IMR-90 (cell line): ENCODE data around the gene NUP37. TPM values are rescaled to one million over a fixed set of nuclear protein-coding genes. Genes with fewer than 3 reads are reported as not detected.
"Not testable (repeated sequence)": the region's sequence is repeated elsewhere in the genome, so short reads cannot be mapped to it uniquely, and the experiment has no call there.

Experiments
- ATAC-seq: fragments of 200-7000 bp; cut with Tn5 transposase; 2 replicates; pipeline ENCODE4 v1.9.1; 2020; ENCODE audit warnings: low read depth, mild to moderate bottlenecking, moderate library complexity
- BruUV-seq: library from RNA; stranded (reverse); fragments of 400-500 nt; replicated peaks from 2 replicates; lab custom pipeline; 2021; lab: Mats Ljungman, UMichigan
- CTCF ChIA-PET: fragments of 300-600 bp; formaldehyde crosslinking; extraction: SDS; loops from one replicate; lab custom pipeline; 2021; ENCODE audit warnings: antibody characterized with exemption; lab: Yijun Ruan, JAX
- POLR2A ChIA-PET: fragments of 300-600 bp; sonication (Branson Sonifier 250); formaldehyde crosslinking; loops from one replicate; lab custom pipeline; 2022; ENCODE audit warnings: antibody characterized with exemption; ENCODE audit not compliant: unreplicated experiment; lab: Charles Lee
- DNase-seq: peaks from one replicate; pipeline ENCODE4 v3.0.0; 2013
- H2AFZ ChIP-seq: replicated peaks from 2 replicates; pipeline ENCODE3; 2013; ENCODE audit warnings: low read length, mild to moderate bottlenecking; ENCODE audit not compliant: poor library complexity
- H2AK5ac ChIP-seq: 2 replicates; pipeline ENCODE4 v1.6.1; 2013; ENCODE audit warnings: low read depth, low read length, inconsistent platforms
- H2AK9ac ChIP-seq: replicated peaks from 2 replicates; pipeline ENCODE3; 2013; ENCODE audit warnings: mild to moderate bottlenecking, low read depth, low read length, moderate library complexity; ENCODE audit not compliant: poor library complexity
- H2BK120ac ChIP-seq: 2 replicates; pipeline ENCODE4 v1.6.1; 2013; ENCODE audit warnings: low read depth, low read length, inconsistent platforms
- H2BK15ac ChIP-seq: 3 replicates; pipeline ENCODE4 v1.6.1; 2013; ENCODE audit warnings: low read depth, low read length, inconsistent platforms
- H2BK20ac ChIP-seq: 2 replicates; pipeline ENCODE4 v1.6.1; 2013; ENCODE audit warnings: low read depth, mild to moderate bottlenecking, inconsistent platforms, low read length, moderate library complexity
- H2BK5ac ChIP-seq: 2 replicates; pipeline ENCODE4 v1.6.1; 2013; ENCODE audit warnings: mild to moderate bottlenecking, low read depth, low read length, inconsistent platforms; ENCODE audit not compliant: poor library complexity, severe bottlenecking
- H3K14ac ChIP-seq: replicated peaks from 2 replicates; pipeline ENCODE4 v1.6.1; 2013; ENCODE audit warnings: low read depth, low read length, inconsistent platforms
- H3K18ac ChIP-seq: 2 replicates; pipeline ENCODE4 v1.6.1; 2013; ENCODE audit warnings: low read depth, low read length, control low read depth
- H3K23ac ChIP-seq: 2 replicates; pipeline ENCODE4 v1.6.1; 2013; ENCODE audit warnings: low read depth, low read length, inconsistent platforms
- H3K27ac ChIP-seq: 2 replicates; pipeline ENCODE4 v1.5.1; 2013; ENCODE audit warnings: mild to moderate bottlenecking, control low read depth, low read length; ENCODE audit not compliant: insufficient read depth
- H3K27me3 ChIP-seq: 2 replicates; pipeline ENCODE4 v1.6.1; 2013; ENCODE audit warnings: low read length; ENCODE audit not compliant: control insufficient read depth, insufficient read depth
- H3K36me3 ChIP-seq: 2 replicates; pipeline ENCODE4 v1.6.1; 2013; ENCODE audit warnings: low read length, mixed read lengths; ENCODE audit not compliant: control insufficient read depth, insufficient read depth
- H3K4ac ChIP-seq: 2 replicates; pipeline ENCODE4 v1.6.1; 2013; ENCODE audit warnings: low read depth, low read length, inconsistent platforms
- H3K4me1 ChIP-seq: 2 replicates; pipeline ENCODE4 v1.6.1; 2013; ENCODE audit warnings: low read length, mixed read lengths; ENCODE audit not compliant: control insufficient read depth, insufficient read depth
- H3K4me2 ChIP-seq: 2 replicates; pipeline ENCODE4 v1.6.1; 2013; ENCODE audit warnings: low read depth, mild to moderate bottlenecking, control low read depth, low read length, moderate library complexity
- H3K4me3 ChIP-seq: 2 replicates; pipeline ENCODE4 v1.5.1; 2013; ENCODE audit warnings: low read depth, mild to moderate bottlenecking, control low read depth, low read length, moderate library complexity; ENCODE audit not compliant: insufficient read depth
- H3K56ac ChIP-seq: 2 replicates; pipeline ENCODE4 v1.6.1; 2013; ENCODE audit warnings: low read length, inconsistent platforms; ENCODE audit not compliant: insufficient read depth; ENCODE audit errors: extremely low read depth
- H3K79me1 ChIP-seq, 2 experiments: 2 replicates each; pipeline ENCODE4 v1.6.1; 2013; ENCODE audit warnings: low read length in 2 of 2, inconsistent platforms in 1 of 2, low read depth in 1 of 2
- H3K9ac ChIP-seq: 2 replicates; pipeline ENCODE4 v1.6.1; 2013; ENCODE audit warnings: low read depth, low read length, control low read depth
- H3K9me1 ChIP-seq: 2 replicates; pipeline ENCODE4 v1.6.1; 2013; ENCODE audit warnings: low read length, inconsistent platforms; ENCODE audit not compliant: insufficient read depth
- H3K9me3 ChIP-seq: 2 replicates; pipeline ENCODE4 v1.6.1; 2013; ENCODE audit warnings: low read length; ENCODE audit not compliant: control insufficient read depth, insufficient read depth
- H4K20me1 ChIP-seq: 2 replicates; pipeline ENCODE4 v1.6.1; 2013; ENCODE audit warnings: low read length, inconsistent platforms; ENCODE audit not compliant: insufficient read depth
- H4K5ac ChIP-seq: 2 replicates; pipeline ENCODE4 v1.6.1; 2013; ENCODE audit warnings: mild to moderate bottlenecking, low read depth, low read length, control low read depth
- H4K8ac ChIP-seq, 2 experiments: 2 replicates each; pipeline ENCODE4 v1.6.1; 2013; ENCODE audit warnings: low read depth in 2 of 2, low read length in 2 of 2, control low read depth in 1 of 2, inconsistent platforms in 1 of 2
- H4K91ac ChIP-seq: 2 replicates; pipeline ENCODE4 v1.6.1; 2013; ENCODE audit warnings: low read depth, low read length, inconsistent platforms; ENCODE audit not compliant: insufficient read depth
- WGBS, 2 experiments: methylation state at CpG; one replicate each; pipeline versions ENCODE4 v1.1.5 to v1.1.7; 2013; ENCODE audit warnings: missing lambda C conversion rate in 2 of 2; ENCODE audit not compliant: insufficient read length in 1 of 2; ENCODE audit errors: extremely low coverage in 2 of 2; 5-methylcytosine and 5-hydroxymethylcytosine counted together
- dilution Hi-C: fragments of 300-500 bp; cut with HindIII; formaldehyde crosslinking; loops from one replicate; pipeline ENCODE4 v1.14.3; 2018; ENCODE audit warnings: low sequenced_read_pairs; ENCODE audit not compliant: unreplicated experiment
- in situ Hi-C: fragments of 300-500 bp; cut with MboI; formaldehyde crosslinking; loops from 3 replicates; pipeline ENCODE4 v1.14.3; 2019; ENCODE audit warnings: low sequenced_read_pairs, inconsistent platforms, mixed read lengths
- intact Hi-C: fragments of 100-400 bp; cut with micrococcal nuclease; formaldehyde crosslinking; loops from 2 replicates; pipeline ENCODE4 v1.10.0; 2022
- polyA plus RNA-seq, 3 experiments: library from polyadenylated mRNA; depleted of rRNA; stranded (reverse); fragments of >200 nt; gene quantifications; 2 replicates each; pipeline ENCODE4 v1.2.3, GENCODE V29; 2012; ENCODE audit warnings: low replicate concordance in 1 of 3
- total RNA-seq: library from RNA; depleted of rRNA; stranded (reverse); fragments of >200 nt; gene quantifications from 2 replicates; pipeline ENCODE4 v1.2.3, GENCODE V29; 2012

NUP37 gene
- total and polyA plus RNA-seq, 2 of the 4 experiments (the other 2 are of a cell fraction), result 41.1 to 55.0 TPM

- H3K27ac ChIP-seq, dilution Hi-C loops, H2AK5ac ChIP-seq, H3K4me3 ChIP-seq, H2BK15ac ChIP-seq, H4K5ac ChIP-seq, DNase-seq, H3K4ac ChIP-seq, H4K20me1 ChIP-seq, H2BK5ac ChIP-seq, POLR2A ChIA-PET, BruUV-seq, H3K27me3 ChIP-seq, H2BK120ac ChIP-seq, CTCF ChIA-PET, intact Hi-C loops, H3K23ac ChIP-seq, H3K4me2 ChIP-seq, H2BK20ac ChIP-seq, H3K9me1 ChIP-seq, H3K9ac ChIP-seq, H4K91ac ChIP-seq, H4K8ac ChIP-seq, H2AK9ac ChIP-seq, H3K56ac ChIP-seq, H2AFZ ChIP-seq, H3K79me1 ChIP-seq, H3K36me3 ChIP-seq, ATAC-seq, H3K9me3 ChIP-seq, H3K14ac ChIP-seq, in situ Hi-C loops, H3K18ac ChIP-seq, H3K4me1 ChIP-seq: not testable (repeated sequence)
- 100% methylated on average over 1 of the region's 3 CpGs; no CpG with 5 or more reads in 1 of the 2 experiments for WGBS, 2 experiments
These were observed 10.8 kb upstream of the NUP37 start for GRCh38 chr12:102130720-102131119.

- H3K36me3 ChIP-seq, H3K4me3 ChIP-seq, dilution Hi-C loops, ATAC-seq, BruUV-seq, H2BK120ac ChIP-seq, H3K18ac ChIP-seq, H3K14ac ChIP-seq, H2AK5ac ChIP-seq, in situ Hi-C loops, H3K27me3 ChIP-seq, H4K20me1 ChIP-seq, DNase-seq, H3K56ac ChIP-seq, H2BK5ac ChIP-seq, H2BK15ac ChIP-seq, H3K9me3 ChIP-seq, H4K5ac ChIP-seq, H2AFZ ChIP-seq, H3K9ac ChIP-seq, H3K9me1 ChIP-seq, H4K91ac ChIP-seq, H3K4ac ChIP-seq, H4K8ac ChIP-seq, H3K27ac ChIP-seq, H2BK20ac ChIP-seq, H3K23ac ChIP-seq, H2AK9ac ChIP-seq, H3K4me1 ChIP-seq: not testable (repeated sequence)
- WGBS, 2 experiments, result 83% methylated on average over 1 of the region's 2 CpGs; no CpG with 5 or more reads in 1 of the 2 experiments
- ChIA-PET POLR2A (interaction anchor here (0.8 kb wide), 1 partner anchor 185 kb away, joined by 3 read pairs; no protein-coding TSS in a partner anchor), CTCF (interaction anchor here (0.5 to 0.6 kb wide), 2 partner anchors 43 to 269 kb away, joined by 3 to 5 read pairs; no protein-coding TSS in a partner anchor)
- intact Hi-C loops, result loop anchor here (2.0 kb wide), 2 partner anchors 363 to 581 kb away; no protein-coding TSS in a partner anchor
- Histone ChIP-seq H3K79me1 (peaks cover 34 to 44% of the 10 kb centered on the region in 2 experiments), H3K4me2 (peak overlapping the region; percentile 89; the same call in 1 of the 2 replicates)
These were observed 1.4 kb upstream of the NUP37 start for GRCh38 chr12:102121328-102121727.
